Suprapubic skin (tissue), 3 donors: ENCODE results near the gene TOR1A.

Experiments used
- CTCF ChIP-seq, 2 donors: fragments of 200-600 bp in 1 of 2; fragments of 450-650 bp in 1 of 2; sonication (generic) in 1 of 2; IDR thresholded peaks; one replicate each; pipeline ENCODE4 v1.5.1; 2016 to 2019; ENCODE audit warnings: antibody characterized with exemption in 2 of 2, mild to moderate bottlenecking in 1 of 2, moderate library complexity in 1 of 2
- POLR2AphosphoS5 ChIP-seq, 3 donors: sonication (generic); formaldehyde crosslinking; IDR thresholded peaks; one replicate each; pipeline ENCODE4 v1.6.1; 2017; ENCODE audit warnings: antibody characterized with exemption in 3 of 3

- no peak for TF ChIP-seq POLR2AphosphoS5 (IDR thresholded peaks at IDR 0.05)
- no peak for TF ChIP-seq CTCF (IDR thresholded peaks at IDR 0.05)
Observed at GRCh38 chr9:129779560-129780190, 44.3 kb downstream of the TOR1A start.
